ENCODE data around the gene FKBP15. TPM values are rescaled to one million over a fixed set of nuclear protein-coding genes. Genes with fewer than 3 reads are reported as not detected.

FKBP15 gene
- total and polyA plus RNA-seq, 2 donors (not counting 3 experiments of a cell fraction or from before 2014, with no cell fraction given), result 16.8 to 26.8 TPM

DNA sequence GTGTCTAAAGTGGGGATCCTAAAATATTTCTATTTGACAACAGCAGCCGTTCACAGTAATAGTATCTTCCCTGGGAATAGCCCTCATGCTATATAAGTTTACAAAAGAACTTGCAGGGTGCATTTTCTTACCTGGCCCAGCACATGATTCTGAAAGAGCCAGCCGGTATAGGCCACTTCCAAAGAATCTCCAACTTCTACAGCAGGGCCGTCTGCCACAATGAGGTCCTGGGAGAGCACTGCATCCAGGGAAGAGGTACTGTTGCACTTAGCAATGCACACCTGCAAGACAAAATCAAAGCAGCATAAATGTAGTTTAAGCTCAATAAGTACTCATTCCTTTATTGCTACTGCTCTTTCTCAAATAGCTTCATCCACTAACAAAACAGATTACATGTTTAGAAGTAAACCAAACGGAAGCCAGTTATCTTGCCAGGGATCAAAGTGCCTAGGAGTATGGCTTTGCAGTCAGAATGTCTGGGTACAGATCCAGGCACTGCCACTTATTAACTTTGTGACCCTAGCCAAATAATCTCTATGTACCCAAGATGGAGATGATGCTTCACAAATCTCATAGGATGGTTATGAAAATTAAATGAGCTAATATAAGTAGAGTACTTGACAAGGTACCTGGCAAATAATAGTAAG lies 21.3 kb downstream of the FKBP15 start:
- no peaks in the 10 kb centered on the region for H3K9me3 ChIP-seq (replicated peaks; ENCODE audit: control insufficient read depth, insufficient read depth, low read length)
- H3K27me3 ChIP-seq (ENCODE audit: control insufficient read depth in 2 of 2, insufficient read depth in 2 of 2, low read length in 2 of 2), result no peaks in the 10 kb centered on the region
- no peak overlapping the region for H3K4me2 ChIP-seq (ENCODE audit: insufficient read depth, low read length)
- peaks cover 5 to 14% of the 10 kb centered on the region in 2 experiments for H3K36me3 ChIP-seq (ENCODE audit: control insufficient read depth in 2 of 2, extremely low read depth in 1 of 2, insufficient read depth in 2 of 2, low read length in 2 of 2)
- H3K79me2 ChIP-seq (ENCODE audit: control insufficient read depth, insufficient read depth, low read length), result no peaks in the 10 kb centered on the region
- H3K9ac ChIP-seq (replicated peaks; ENCODE audit: extremely low read depth, insufficient read depth, low read length), result no peak overlapping the region
- POLR2A ChIA-PET, result no interaction called here
- H2AFZ ChIP-seq (ENCODE audit: low read depth, low read length), result no peak overlapping the region
- BruUV-seq (replicated peaks), result no TSS peak
- CTCF ChIA-PET, result interaction anchor here (1.0 kb wide), 1 partner anchor 9 kb away, joined by 5 read pairs; no protein-coding TSS in a partner anchor
- dilution Hi-C loops (cut with MboI; ENCODE audit: extremely low pct_ligation_motif_present, low sequenced_read_pairs) (no loop called here), intact Hi-C loops (cut with micrococcal nuclease) (no loop called here)
- no peak overlapping the region for H3K4me3 ChIP-seq (replicated peaks in 1 of 3; ENCODE audit: insufficient read depth in 1 of 3, low read depth in 1 of 3, low read length in 3 of 3)
- H3K27ac ChIP-seq (ENCODE audit: insufficient read depth, low read depth, low read length), result no peak overlapping the region
- FAIRE-seq (no peak), DNase-seq (ENCODE audit: low read depth, low spot score) (no peak)
- H3K9me1 ChIP-seq (replicated peaks; ENCODE audit: control insufficient read depth, extremely low read depth, insufficient read depth, low read length), result no peaks in the 10 kb centered on the region
- no peaks in the 10 kb centered on the region for H3K4me1 ChIP-seq (ENCODE audit: control insufficient read depth, extremely low read depth, insufficient read depth, low read length)
- no peaks in the 10 kb centered on the region for H4K20me1 ChIP-seq (replicated peaks; ENCODE audit: control insufficient read depth, extremely low read depth, insufficient read depth, low read length)
- TF ChIP-seq MYC (IDR thresholded peaks at IDR 0.05; ENCODE audit: low read depth, low read length) (no peak), EZH2 (IDR thresholded peaks at IDR 0.05; ENCODE audit: borderline replicate concordance, low read depth, low read length, severe bottlenecking) (no peak), FOS (IDR thresholded peaks at IDR 0.05; ENCODE audit: borderline replicate concordance, insufficient read depth, low read length) (no peak), POLR2A (IDR thresholded peaks at IDR 0.05; ENCODE audit: low read depth, low read length) (no peak), POLR2AphosphoS5 (IDR thresholded peaks at IDR 0.05; ENCODE audit: insufficient read depth, low read depth, low read length) (no peak)
- TF ChIP-seq, protein P1, sequence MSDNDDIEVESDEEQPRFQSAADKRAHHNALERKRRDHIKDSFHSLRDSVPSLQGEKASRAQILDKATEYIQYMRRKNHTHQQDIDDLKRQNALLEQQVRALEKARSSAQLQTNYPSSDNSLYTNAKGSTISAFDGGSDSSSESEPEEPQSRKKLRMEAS (IDR thresholded peaks at IDR 0.05; ENCODE audit: insufficient read depth, insufficient read length), result no peak
- TF ChIP-seq, protein P2, sequence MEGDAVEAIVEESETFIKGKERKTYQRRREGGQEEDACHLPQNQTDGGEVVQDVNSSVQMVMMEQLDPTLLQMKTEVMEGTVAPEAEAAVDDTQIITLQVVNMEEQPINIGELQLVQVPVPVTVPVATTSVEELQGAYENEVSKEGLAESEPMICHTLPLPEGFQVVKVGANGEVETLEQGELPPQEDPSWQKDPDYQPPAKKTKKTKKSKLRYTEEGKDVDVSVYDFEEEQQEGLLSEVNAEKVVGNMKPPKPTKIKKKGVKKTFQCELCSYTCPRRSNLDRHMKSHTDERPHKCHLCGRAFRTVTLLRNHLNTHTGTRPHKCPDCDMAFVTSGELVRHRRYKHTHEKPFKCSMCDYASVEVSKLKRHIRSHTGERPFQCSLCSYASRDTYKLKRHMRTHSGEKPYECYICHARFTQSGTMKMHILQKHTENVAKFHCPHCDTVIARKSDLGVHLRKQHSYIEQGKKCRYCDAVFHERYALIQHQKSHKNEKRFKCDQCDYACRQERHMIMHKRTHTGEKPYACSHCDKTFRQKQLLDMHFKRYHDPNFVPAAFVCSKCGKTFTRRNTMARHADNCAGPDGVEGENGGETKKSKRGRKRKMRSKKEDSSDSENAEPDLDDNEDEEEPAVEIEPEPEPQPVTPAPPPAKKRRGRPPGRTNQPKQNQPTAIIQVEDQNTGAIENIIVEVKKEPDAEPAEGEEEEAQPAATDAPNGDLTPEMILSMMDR (IDR thresholded peaks at IDR 0.05; ENCODE audit: extremely low read depth in 1 of 2, insufficient read depth in 1 of 2, low read depth in 1 of 2, low read length in 2 of 2), result no peak

Measured in endothelial cell of umbilical vein (primary cell).